HG03442 (cell line): ENCODE results near the gene LZIC.

ENCODE experiments used
- ATAC-seq: cut with Tn5 transposase; IDR thresholded peaks from one replicate; pipeline ENCODE4 v1.9.1; 2021; ENCODE audit warnings: mild to moderate bottlenecking, moderate library complexity; ENCODE audit not compliant: unreplicated experiment

The LZIC gene

DNA sequence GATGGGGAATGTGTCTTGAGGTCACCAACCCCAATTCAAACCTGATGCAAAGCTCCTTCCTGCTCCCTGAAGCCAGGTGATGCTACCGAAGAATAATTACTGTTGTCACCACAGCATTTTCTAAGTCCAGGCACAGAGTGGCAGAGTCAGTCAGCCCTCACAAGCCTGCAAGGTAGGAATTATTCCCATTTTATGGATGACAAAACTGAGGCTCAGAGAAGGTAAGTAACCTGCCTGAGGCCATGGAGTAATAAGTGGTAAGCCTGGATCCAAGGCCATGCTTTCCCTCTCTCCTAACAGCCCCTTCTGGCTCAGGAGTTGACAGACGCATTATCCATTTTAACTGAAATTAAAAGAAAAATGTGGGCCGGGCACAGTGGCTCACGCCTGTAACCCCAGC lies 56.1 kb downstream of the LZIC start:
- ATAC-seq, result no peak

DNA sequence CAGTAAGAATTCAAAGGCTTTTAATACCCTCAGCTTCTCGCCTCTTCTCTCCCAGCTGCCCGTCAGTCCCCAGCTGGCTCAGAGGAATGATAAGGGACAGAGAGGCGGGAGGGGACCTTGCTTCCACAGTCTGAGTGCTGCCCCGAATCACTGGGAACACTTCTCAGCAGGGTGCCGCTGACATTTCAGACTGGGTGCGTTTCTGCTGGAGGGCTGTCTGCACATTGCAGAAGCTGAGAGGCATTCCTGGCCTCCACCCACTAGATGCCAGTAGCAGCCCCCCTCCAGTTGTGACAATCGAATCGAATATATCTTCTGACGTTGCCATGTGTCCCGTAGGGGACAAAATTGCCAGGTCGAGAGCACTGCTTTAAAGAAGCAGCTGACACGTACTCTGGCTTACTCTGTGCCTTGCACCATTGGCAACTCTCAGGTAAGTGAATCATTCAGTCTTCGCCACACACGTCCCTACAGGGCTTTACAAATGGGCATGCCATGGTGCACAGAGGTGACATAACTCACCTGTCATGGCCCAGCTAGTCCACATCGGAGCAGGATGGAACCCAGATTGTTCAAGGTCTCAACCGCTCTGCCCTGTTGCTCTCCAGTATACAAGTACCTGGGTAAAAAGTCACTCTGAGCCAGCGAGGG lies 57.0 kb downstream of the LZIC start:
- ATAC-seq, result no peak

DNA sequence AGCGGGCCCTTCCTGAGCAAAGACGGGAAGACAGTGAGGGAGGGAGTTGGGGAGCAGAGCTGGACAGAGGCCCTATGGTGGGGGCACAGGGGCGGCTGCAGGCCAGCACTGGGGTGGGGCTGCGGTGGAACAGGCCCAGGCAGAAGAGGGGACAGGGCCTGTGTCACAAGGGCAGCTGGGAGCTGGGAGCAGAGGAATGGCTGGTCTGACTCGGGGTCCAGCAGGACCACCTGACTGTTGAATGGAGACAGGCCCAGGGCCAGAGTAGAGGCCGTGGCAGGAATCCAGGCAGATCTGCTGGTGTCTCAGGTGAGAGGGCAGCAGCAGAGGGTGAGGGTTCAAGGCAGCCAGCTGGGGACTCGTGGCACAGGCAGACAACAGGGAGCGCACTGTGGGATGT lies 58.4 kb downstream of the LZIC start:
- no peak for ATAC-seq

DNA sequence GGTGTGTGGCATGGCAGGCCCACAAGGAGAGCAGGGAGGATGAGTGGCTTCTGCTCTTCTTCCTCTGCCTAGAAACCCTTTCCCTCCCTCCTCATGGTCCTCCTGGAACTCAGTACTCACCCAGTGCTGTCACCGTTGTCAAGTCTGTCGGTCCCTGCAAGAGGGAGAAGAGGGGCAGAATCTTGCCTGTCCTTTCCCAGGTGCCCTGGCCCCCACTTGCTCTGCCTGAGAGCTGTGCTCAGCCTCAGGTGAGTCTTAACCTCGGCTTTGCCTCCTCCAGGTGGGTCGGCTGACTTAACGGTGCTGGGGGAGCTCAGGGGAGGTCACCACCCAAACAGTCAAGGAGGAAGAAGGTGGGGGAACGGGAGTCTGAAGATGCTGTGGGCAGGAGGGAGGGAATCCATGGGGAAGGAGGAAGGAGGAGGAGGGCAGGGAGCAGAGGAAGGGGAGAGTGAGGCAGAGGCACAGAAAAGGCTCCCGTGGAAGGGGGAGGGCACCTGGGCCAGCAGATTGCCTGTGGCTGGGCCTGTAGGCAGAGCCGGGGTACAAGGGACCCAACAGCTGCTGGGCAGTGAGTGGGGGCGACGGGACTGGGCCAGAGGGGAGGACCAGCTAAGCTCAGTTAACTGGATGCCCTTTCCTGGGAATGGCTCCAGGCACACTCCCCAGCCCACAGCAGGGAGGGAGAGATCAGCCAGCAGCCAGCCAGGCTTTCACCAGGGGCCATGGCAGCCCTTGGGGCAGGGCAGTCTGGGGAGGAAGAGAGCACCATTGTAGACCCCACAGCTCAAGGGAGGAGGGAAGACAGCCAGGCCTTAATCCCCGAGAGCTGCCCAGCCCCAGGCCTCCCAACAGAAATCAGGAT lies 59.4 kb downstream of the LZIC start:
- no peak for ATAC-seq

DNA sequence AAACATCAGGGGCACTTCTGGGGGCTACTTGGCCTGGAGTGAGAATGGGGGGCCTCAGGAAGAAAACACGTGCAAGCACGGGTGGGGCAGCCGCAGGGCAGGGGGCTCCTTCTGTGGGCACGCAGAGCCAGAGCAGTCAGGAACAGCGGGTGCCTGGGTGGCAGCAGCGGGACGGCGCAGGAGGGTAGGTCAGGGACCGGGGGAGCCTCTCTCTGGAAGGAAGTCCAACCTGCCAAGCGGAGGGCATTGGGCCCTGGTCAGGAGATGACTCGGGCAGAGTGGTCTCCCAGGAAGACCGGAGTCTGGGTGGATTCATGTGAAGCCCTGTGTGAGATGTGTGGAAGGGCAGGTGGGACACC lies 60.3 kb downstream of the LZIC start:
- ATAC-seq, result no peak

DNA sequence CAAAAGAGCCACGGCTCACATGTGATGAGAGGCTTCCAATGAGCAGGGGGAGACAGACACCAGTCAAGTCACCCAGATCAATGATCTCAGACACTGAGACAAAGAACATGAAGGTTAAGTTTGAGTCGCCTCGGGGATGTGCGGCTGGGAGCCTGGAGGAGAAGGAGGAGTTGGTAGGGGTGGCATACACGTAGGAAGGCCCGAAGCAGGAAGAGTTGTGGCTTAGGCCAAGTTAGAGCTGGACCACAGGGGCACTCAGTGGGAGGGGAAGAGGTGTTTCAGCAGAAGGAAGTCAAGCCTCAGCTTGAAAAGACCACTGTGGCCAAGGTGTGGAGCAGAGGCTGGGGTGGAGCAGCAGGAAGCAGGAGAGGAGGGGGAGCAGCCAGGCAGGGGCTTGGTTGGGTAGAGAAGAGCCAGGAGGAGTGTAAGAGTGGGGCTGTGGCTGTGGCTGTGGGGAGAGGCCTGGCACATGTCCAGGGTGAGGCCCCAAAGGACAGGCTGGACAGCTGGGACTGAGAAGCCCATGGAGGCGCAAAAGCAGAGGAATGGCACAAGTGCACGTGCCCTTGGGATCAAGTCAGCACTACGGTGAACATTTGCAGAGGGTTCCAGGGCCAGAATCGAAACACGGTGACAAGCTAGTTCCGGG lies 60.8 kb downstream of the LZIC start:
- ATAC-seq, result no peak

DNA sequence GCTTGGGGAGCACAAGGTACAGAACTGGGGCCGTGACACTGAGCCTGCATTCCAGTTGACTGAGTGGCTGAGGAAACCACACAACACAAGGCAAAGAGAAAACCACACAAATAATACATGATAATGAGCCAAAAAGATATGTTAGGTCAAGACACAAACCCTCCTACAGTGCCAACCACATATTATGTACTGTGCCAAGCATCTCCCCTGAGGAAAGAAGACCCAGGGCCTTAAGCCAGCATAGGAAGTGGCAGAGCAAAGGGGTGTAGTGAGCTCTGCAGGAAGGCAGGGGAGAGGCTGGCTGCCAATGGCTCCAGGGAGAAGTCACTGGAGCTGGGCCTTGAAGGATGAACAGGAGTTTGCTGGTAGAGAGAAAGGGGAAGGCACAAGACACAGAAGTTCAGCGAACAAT lies 61.3 kb downstream of the LZIC start:
- ATAC-seq, result no peak
